ENCODE measurements around the gene PDE3A.

Gene PDE3A

GRCh38 chr12:20429852-20430251 lies 61.5 kb downstream of the PDE3A start:
- no peak overlapping the region for H3K9ac ChIP-seq (ENCODE audit: low read depth, low read length)
- no peak overlapping the region for H3K4me2 ChIP-seq (ENCODE audit: low read length)
- H3K4me3 ChIP-seq (ENCODE audit: low read length): no peak overlapping the region
- H3K4me1 ChIP-seq (ENCODE audit: control insufficient read depth, insufficient read depth, low read length): no peaks in the 10 kb centered on the region
- no peaks in the 10 kb centered on the region for H3K27me3 ChIP-seq (ENCODE audit: control insufficient read depth, insufficient read depth, low read length)
- H3K36me3 ChIP-seq (ENCODE audit: insufficient read depth, low read length): no peaks in the 10 kb centered on the region
- H3K9me3 ChIP-seq (replicated peaks; ENCODE audit: low read length): no peaks in the 10 kb centered on the region

GRCh38 chr12:20432290-20432689 lies 64.0 kb downstream of the PDE3A start:
- Histone ChIP-seq H3K9ac (ENCODE audit: low read depth, low read length) (no peak overlapping the region), H3K4me1 (ENCODE audit: control insufficient read depth, insufficient read depth, low read length) (no peaks in the 10 kb centered on the region), H3K36me3 (ENCODE audit: insufficient read depth, low read length) (no peaks in the 10 kb centered on the region), H3K4me2 (ENCODE audit: low read length) (no peak overlapping the region), H3K27me3 (ENCODE audit: control insufficient read depth, insufficient read depth, low read length) (no peaks in the 10 kb centered on the region), H3K9me3 (replicated peaks; ENCODE audit: low read length) (no peaks in the 10 kb centered on the region), H3K4me3 (ENCODE audit: low read length) (no peak overlapping the region)

GRCh38 chr12:20434996-20435395 lies 66.7 kb downstream of the PDE3A start:
- H3K27me3 ChIP-seq (ENCODE audit: control insufficient read depth, insufficient read depth, low read length): no peaks in the 10 kb centered on the region
- no peak overlapping the region for H3K4me2 ChIP-seq (ENCODE audit: low read length)
- H3K9ac ChIP-seq (ENCODE audit: low read depth, low read length): no peak overlapping the region
- H3K4me3 ChIP-seq (ENCODE audit: low read length): no peak overlapping the region
- H3K4me1 ChIP-seq (ENCODE audit: control insufficient read depth, insufficient read depth, low read length): no peaks in the 10 kb centered on the region
- H3K36me3 ChIP-seq (ENCODE audit: insufficient read depth, low read length): no peaks in the 10 kb centered on the region
- H3K9me3 ChIP-seq (replicated peaks; ENCODE audit: low read length): no peaks in the 10 kb centered on the region

GRCh38 chr12:20436316-20436715 lies 68.0 kb downstream of the PDE3A start:
- H3K4me3 ChIP-seq (ENCODE audit: low read length): no peak overlapping the region
- no peaks in the 10 kb centered on the region for H3K9me3 ChIP-seq (replicated peaks; ENCODE audit: low read length)
- H3K36me3 ChIP-seq (ENCODE audit: insufficient read depth, low read length): no peaks in the 10 kb centered on the region
- H3K4me1 ChIP-seq (ENCODE audit: control insufficient read depth, insufficient read depth, low read length): no peaks in the 10 kb centered on the region
- H3K9ac ChIP-seq (ENCODE audit: low read depth, low read length): no peak overlapping the region
- no peak overlapping the region for H3K4me2 ChIP-seq (ENCODE audit: low read length)
- no peaks in the 10 kb centered on the region for H3K27me3 ChIP-seq (ENCODE audit: control insufficient read depth, insufficient read depth, low read length)

GRCh38 chr12:20438299-20438779 lies 70.0 kb downstream of the PDE3A start:
- no peak overlapping the region for H3K4me3 ChIP-seq (ENCODE audit: low read length)
- no peak overlapping the region for H3K9ac ChIP-seq (ENCODE audit: low read depth, low read length)
- H3K36me3 ChIP-seq (ENCODE audit: insufficient read depth, low read length): no peaks in the 10 kb centered on the region
- no peaks in the 10 kb centered on the region for H3K4me1 ChIP-seq (ENCODE audit: control insufficient read depth, insufficient read depth, low read length)
- no peak overlapping the region for H3K4me2 ChIP-seq (ENCODE audit: low read length)
- no peaks in the 10 kb centered on the region for H3K9me3 ChIP-seq (replicated peaks; ENCODE audit: low read length)
- no peaks in the 10 kb centered on the region for H3K27me3 ChIP-seq (ENCODE audit: control insufficient read depth, insufficient read depth, low read length)

GRCh38 chr12:20439626-20440025 lies 71.3 kb downstream of the PDE3A start:
- Histone ChIP-seq H3K9ac (ENCODE audit: low read depth, low read length) (no peak overlapping the region), H3K4me3 (ENCODE audit: low read length) (no peak overlapping the region), H3K4me1 (ENCODE audit: control insufficient read depth, insufficient read depth, low read length) (no peaks in the 10 kb centered on the region), H3K9me3 (replicated peaks; ENCODE audit: low read length) (no peaks in the 10 kb centered on the region), H3K27me3 (ENCODE audit: control insufficient read depth, insufficient read depth, low read length) (no peaks in the 10 kb centered on the region), H3K36me3 (ENCODE audit: insufficient read depth, low read length) (no peaks in the 10 kb centered on the region), H3K4me2 (ENCODE audit: low read length) (no peak overlapping the region)

GRCh38 chr12:20440408-20440807 lies 72.1 kb downstream of the PDE3A start:
- Histone ChIP-seq H3K4me2 (ENCODE audit: low read length) (no peak overlapping the region), H3K27me3 (ENCODE audit: control insufficient read depth, insufficient read depth, low read length) (no peaks in the 10 kb centered on the region), H3K4me1 (ENCODE audit: control insufficient read depth, insufficient read depth, low read length) (no peaks in the 10 kb centered on the region), H3K4me3 (ENCODE audit: low read length) (no peak overlapping the region), H3K9me3 (replicated peaks; ENCODE audit: low read length) (no peaks in the 10 kb centered on the region), H3K9ac (ENCODE audit: low read depth, low read length) (no peak overlapping the region), H3K36me3 (ENCODE audit: insufficient read depth, low read length) (no peaks in the 10 kb centered on the region)

GRCh38 chr12:20442322-20442721 lies 74.0 kb downstream of the PDE3A start:
- Histone ChIP-seq H3K4me1 (ENCODE audit: control insufficient read depth, insufficient read depth, low read length) (no peaks in the 10 kb centered on the region), H3K9ac (ENCODE audit: low read depth, low read length) (no peak overlapping the region), H3K27me3 (ENCODE audit: control insufficient read depth, insufficient read depth, low read length) (no peaks in the 10 kb centered on the region), H3K36me3 (ENCODE audit: insufficient read depth, low read length) (no peaks in the 10 kb centered on the region), H3K4me2 (ENCODE audit: low read length) (no peak overlapping the region), H3K4me3 (ENCODE audit: low read length) (no peak overlapping the region), H3K9me3 (replicated peaks; ENCODE audit: low read length) (no peaks in the 10 kb centered on the region)

- Histone ChIP-seq H3K36me3 (ENCODE audit: insufficient read depth, low read length) (no peaks in the 10 kb centered on the region), H3K9ac (ENCODE audit: low read depth, low read length) (no peak overlapping the region), H3K4me3 (ENCODE audit: low read length) (no peak overlapping the region), H3K9me3 (replicated peaks; ENCODE audit: low read length) (no peaks in the 10 kb centered on the region), H3K4me2 (ENCODE audit: low read length) (no peak overlapping the region), H3K4me1 (ENCODE audit: control insufficient read depth, insufficient read depth, low read length) (no peaks in the 10 kb centered on the region), H3K27me3 (ENCODE audit: control insufficient read depth, insufficient read depth, low read length) (no peaks in the 10 kb centered on the region)
Measured at GRCh38 chr12:20443255-20443654, 74.9 kb downstream of the PDE3A start.

- Histone ChIP-seq H3K9ac (ENCODE audit: low read depth, low read length) (no peak overlapping the region), H3K4me2 (ENCODE audit: low read length) (no peak overlapping the region), H3K4me3 (ENCODE audit: low read length) (no peak overlapping the region), H3K27me3 (ENCODE audit: control insufficient read depth, insufficient read depth, low read length) (no peaks in the 10 kb centered on the region), H3K4me1 (ENCODE audit: control insufficient read depth, insufficient read depth, low read length) (no peaks in the 10 kb centered on the region), H3K36me3 (ENCODE audit: insufficient read depth, low read length) (no peaks in the 10 kb centered on the region), H3K9me3 (replicated peaks; ENCODE audit: low read length) (no peaks in the 10 kb centered on the region)
Measured at GRCh38 chr12:20443792-20444191, 75.5 kb downstream of the PDE3A start.

GRCh38 chr12:20444595-20445170 lies 76.3 kb downstream of the PDE3A start:
- H3K27me3 ChIP-seq (ENCODE audit: control insufficient read depth, insufficient read depth, low read length): no peaks in the 10 kb centered on the region
- no peaks in the 10 kb centered on the region for H3K9me3 ChIP-seq (replicated peaks; ENCODE audit: low read length)
- H3K4me3 ChIP-seq (ENCODE audit: low read length): no peak overlapping the region
- H3K4me1 ChIP-seq (ENCODE audit: control insufficient read depth, insufficient read depth, low read length): no peaks in the 10 kb centered on the region
- H3K36me3 ChIP-seq (ENCODE audit: insufficient read depth, low read length): no peaks in the 10 kb centered on the region
- no peak overlapping the region for H3K4me2 ChIP-seq (ENCODE audit: low read length)
- H3K9ac ChIP-seq (ENCODE audit: low read depth, low read length): no peak overlapping the region

GRCh38 chr12:20445687-20446086 lies 77.3 kb downstream of the PDE3A start:
- Histone ChIP-seq H3K36me3 (ENCODE audit: insufficient read depth, low read length) (no peaks in the 10 kb centered on the region), H3K9ac (ENCODE audit: low read depth, low read length) (no peak overlapping the region), H3K4me2 (ENCODE audit: low read length) (no peak overlapping the region), H3K27me3 (ENCODE audit: control insufficient read depth, insufficient read depth, low read length) (no peaks in the 10 kb centered on the region), H3K4me3 (ENCODE audit: low read length) (no peak overlapping the region), H3K4me1 (ENCODE audit: control insufficient read depth, insufficient read depth, low read length) (peaks cover 6% of the 10 kb centered on the region), H3K9me3 (replicated peaks; ENCODE audit: low read length) (no peaks in the 10 kb centered on the region)
